HepG2 (cell line): Measurements from ENCODE around the gene SPTBN4. TPM values are rescaled to one million over a fixed set of nuclear protein-coding genes. Genes with fewer than 3 reads are reported as not detected.
A peak's percentile ranks its signal among the peaks of the same experiment; 100 is the strongest.

Source experiments
- ADNP ChIP-seq: sonication (generic); formaldehyde crosslinking; IDR thresholded peaks from 2 replicates; pipeline ENCODE4 v1.4.0; 2020; ENCODE audit warnings: missing genetic modification reagents
- ARID2 ChIP-seq: sonication (generic); formaldehyde crosslinking; IDR thresholded peaks from 2 replicates; pipeline ENCODE4 v1.8.1; 2022; ENCODE audit warnings: mild to moderate bottlenecking, missing genetic modification reagents, borderline replicate concordance
- CENPBD1 ChIP-seq: sonication (generic); formaldehyde crosslinking; IDR thresholded peaks from 2 replicates; pipeline ENCODE4 v1.8.0; 2022; ENCODE audit warnings: missing genetic modification reagents, low read depth, mild to moderate bottlenecking, borderline replicate concordance
- CHD2 ChIP-seq: IDR thresholded peaks from 2 replicates; pipeline ENCODE4 v1.6.1; 2011; ENCODE audit warnings: low read depth, low read length, improper control_type of control experiment
- EEA1 ChIP-seq: sonication (generic); formaldehyde crosslinking; IDR thresholded peaks from 2 replicates; pipeline ENCODE4 v1.5.1; 2020; ENCODE audit warnings: mild to moderate bottlenecking, missing genetic modification reagents, borderline replicate concordance
- FOXP1 ChIP-seq, 2 experiments: fragments of 450-650 bp in 1 of 2; IDR thresholded peaks; 2 replicates each; pipeline ENCODE4 v1.6.1; 2017 to 2018; ENCODE audit warnings: antibody characterized with exemption in 1 of 2
- HMG20A ChIP-seq: IDR thresholded peaks from 2 replicates; pipeline ENCODE4 v1.6.1; 2016; ENCODE audit warnings: borderline replicate concordance
- MIER2 ChIP-seq: IDR thresholded peaks from 2 replicates; pipeline ENCODE4 v1.6.1; 2016; ENCODE audit warnings: missing biosample characterization, missing genetic modification reagents
- MIER3 ChIP-seq: IDR thresholded peaks from 2 replicates; pipeline ENCODE4 v1.6.1; 2016; ENCODE audit warnings: missing compliant biosample characterization, borderline replicate concordance
- NFATC3 ChIP-seq: sonication (generic); formaldehyde crosslinking; IDR thresholded peaks from 2 replicates; pipeline ENCODE4 v1.5.1; 2020; ENCODE audit warnings: mild to moderate bottlenecking, missing genetic modification reagents
- REPIN1 ChIP-seq: sonication (generic); formaldehyde crosslinking; IDR thresholded peaks from 2 replicates; pipeline ENCODE4 v1.8.0; 2022; ENCODE audit warnings: missing genetic modification reagents, low read depth, mild to moderate bottlenecking, borderline replicate concordance
- SP2 ChIP-seq: sonication (generic); formaldehyde crosslinking; IDR thresholded peaks from 2 replicates; pipeline ENCODE4 v1.5.1; 2020; ENCODE audit warnings: mild to moderate bottlenecking, missing genetic modification reagents
- SRSF1 ChIP-seq: fragments of 200-400 bp; formaldehyde crosslinking; optimal IDR thresholded peaks from 2 replicates; pipeline ENCODE3; 2017; ENCODE audit warnings: mild to moderate bottlenecking, low read depth, low read length, moderate library complexity
- TOE1 ChIP-seq: sonication (generic); formaldehyde crosslinking; IDR thresholded peaks from 2 replicates; pipeline ENCODE4 v1.4.0; 2020; ENCODE audit warnings: mild to moderate bottlenecking, missing genetic modification reagents
- UBTF ChIP-seq: sonication (generic); formaldehyde crosslinking; IDR thresholded peaks from 2 replicates; pipeline ENCODE4 v1.4.0; 2020; ENCODE audit warnings: mild to moderate bottlenecking, missing genetic modification reagents
- ZBTB10 ChIP-seq: sonication (generic); formaldehyde crosslinking; IDR thresholded peaks from 2 replicates; pipeline ENCODE4 v1.4.0; 2020; ENCODE audit warnings: missing genetic modification reagents, borderline replicate concordance
- ZFP36 ChIP-seq: fragments of 150-350 bp; IDR thresholded peaks from 2 replicates; pipeline ENCODE4 v1.6.1; 2018; ENCODE audit warnings: borderline replicate concordance, low read length, low read depth; ENCODE audit not compliant: partially characterized antibody
- ZNF362 ChIP-seq: sonication (generic); formaldehyde crosslinking; IDR thresholded peaks from 2 replicates; pipeline ENCODE4 v1.4.0; 2020; ENCODE audit warnings: missing genetic modification reagents, mild to moderate bottlenecking, borderline replicate concordance
- ZNF558 ChIP-seq: sonication (generic); formaldehyde crosslinking; IDR thresholded peaks from 2 replicates; pipeline ENCODE4 v1.9.0; 2022; ENCODE audit warnings: mild to moderate bottlenecking, missing genetic modification reagents, borderline replicate concordance
- ZNF577 ChIP-seq: sonication (generic); formaldehyde crosslinking; IDR thresholded peaks from 2 replicates; pipeline ENCODE4 v1.4.0; 2020; ENCODE audit warnings: mild to moderate bottlenecking, low read depth, missing genetic modification reagents, borderline replicate concordance
- ZNF788 ChIP-seq: sonication (generic); formaldehyde crosslinking; IDR thresholded peaks from 2 replicates; pipeline ENCODE4 v1.5.0; 2020; ENCODE audit warnings: mild to moderate bottlenecking, missing genetic modification reagents, borderline replicate concordance
- ZNF841 ChIP-seq: sonication (generic); formaldehyde crosslinking; IDR thresholded peaks from 2 replicates; pipeline ENCODE4 v1.8.1; 2023; ENCODE audit warnings: missing genetic modification reagents, borderline replicate concordance
- ZNF878 ChIP-seq: sonication (generic); formaldehyde crosslinking; IDR thresholded peaks from 2 replicates; pipeline ENCODE4 v1.8.1; 2023; ENCODE audit warnings: mild to moderate bottlenecking, missing genetic modification reagents, moderate library complexity
- polyA plus RNA-seq, 8 experiments: library from polyadenylated mRNA; depleted of rRNA in 3 of 8; stranded (reverse) in 7 of 8; unstranded in 1 of 8; fragments of >200 nt; fragmentation: Illumina TruSeq in 4 of 8; extraction: Trizol in 4 of 8; gene quantifications; 2 replicates each; pipeline versions ENCODE4 v1.2.1 to v1.2.3, GENCODE V29; 2011 to 2016; ENCODE audit warnings: low read depth in 4 of 8, missing spikeins in 1 of 8, mixed read lengths in 1 of 8; ENCODE audit not compliant: insufficient read depth in 1 of 8
- total RNA-seq, 5 experiments: library from RNA; depleted of rRNA; stranded (reverse); fragments of >200 nt; fragmentation: Illumina TruSeq; extraction: Trizol; gene quantifications; 2 replicates each; pipeline ENCODE4 v1.2.3, GENCODE V29; 2016; ENCODE audit warnings: low read depth in 1 of 5

SPTBN4 gene
- total and polyA plus RNA-seq, 2 of the 13 experiments (the other 11 are each of a cell fraction or from before 2014, with no cell fraction given) = 0.11 TPM

GRCh38 chr19:40444000-40444824, 22.6 kb upstream of the SPTBN4 start, which contains the start of gene SERTAD3 (continued):
- TF ChIP-seq UBTF (CRISPR knock-in tag) (peak; percentile 56; the same call in 1 of the 2 replicates), ZFP36 (no peak), CHD2 (no peak; the same call in 1 of the 2 replicates), FOXP1 (IDR thresholded peaks at IDR 0.05) (no peak), FOXP1 (CRISPR knock-in tag; IDR thresholded peaks at IDR 0.05) (no peak), MIER2 (no peak), ADNP (CRISPR knock-in tag) (no peak), NFATC3 (CRISPR knock-in tag) (no peak), ARID2 (no peak), TOE1 (CRISPR knock-in tag) (no peak; the same call in 1 of the 2 replicates), ZBTB10 (CRISPR knock-in tag) (peak; percentile 49; the same call in 1 of the 2 replicates), MIER3 (no peak), CENPBD1 (CRISPR knock-in tag) (no peak), EEA1 (CRISPR knock-in tag) (peak; percentile 57; the same call in 1 of the 2 replicates), SRSF1 (no peak), ZNF362 (CRISPR knock-in tag) (no peak), ZNF577 (CRISPR knock-in tag) (no peak), ZNF878 (CRISPR knock-in tag) (no peak), HMG20A (CRISPR knock-in tag) (no peak), ZNF558 (CRISPR knock-in tag) (no peak; the same call in 1 of the 2 replicates), SP2 (CRISPR knock-in tag) (peak; percentile 82), ZNF788 (CRISPR knock-in tag) (no peak), ZNF841 (CRISPR knock-in tag) (no peak), REPIN1 (CRISPR knock-in tag) (no peak)
